ENCODE results near the gene LAYN.

LAYN gene

GRCh38 chr11:111540937-111541253, 375 bp downstream of the LAYN start:
- TF ChIP-seq POLR2A (IDR thresholded peaks at IDR 0.05; ENCODE audit: low read depth, low read length), result no peak
- no peak for FAIRE-seq
- DNase-seq (ENCODE audit: insufficient read length, low spot score), result no peak

GRCh38 chr11:111541254-111542061, 938 bp downstream of the LAYN start:
- FAIRE-seq (no peak), DNase-seq (ENCODE audit: insufficient read length, low spot score) (peak; percentile 21)
- no peak for TF ChIP-seq POLR2A (IDR thresholded peaks at IDR 0.05; ENCODE audit: low read depth, low read length)

GRCh38 chr11:111542606-111543275, 2.2 kb downstream of the LAYN start:
- no peak for DNase-seq (ENCODE audit: insufficient read length, low spot score)
- TF ChIP-seq POLR2A (IDR thresholded peaks at IDR 0.05; ENCODE audit: low read depth, low read length), result no peak
- FAIRE-seq, result no peak

GRCh38 chr11:111548525-111548924, 8.0 kb downstream of the LAYN start:
- DNase-seq (ENCODE audit: insufficient read length, low spot score) (no peak), FAIRE-seq (no peak)
- TF ChIP-seq POLR2A (IDR thresholded peaks at IDR 0.05; ENCODE audit: low read depth, low read length), result no peak

- FAIRE-seq (no peak), DNase-seq (ENCODE audit: insufficient read length, low spot score) (no peak)
- TF ChIP-seq POLR2A (IDR thresholded peaks at IDR 0.05; ENCODE audit: low read depth, low read length), result no peak
Observed at GRCh38 chr11:111549196-111549868, 8.8 kb downstream of the LAYN start.

GRCh38 chr11:111549869-111550203, 9.3 kb downstream of the LAYN start:
- no peak for TF ChIP-seq POLR2A (IDR thresholded peaks at IDR 0.05; ENCODE audit: low read depth, low read length)
- FAIRE-seq, result no peak
- DNase-seq (ENCODE audit: insufficient read length, low spot score), result no peak

GRCh38 chr11:111550258-111550657, 9.7 kb downstream of the LAYN start:
- FAIRE-seq (no peak), DNase-seq (ENCODE audit: insufficient read length, low spot score) (no peak)
- no peak for TF ChIP-seq POLR2A (IDR thresholded peaks at IDR 0.05; ENCODE audit: low read depth, low read length)

- no peak for TF ChIP-seq POLR2A (IDR thresholded peaks at IDR 0.05; ENCODE audit: low read depth, low read length)
- FAIRE-seq (peak; percentile 41), DNase-seq (ENCODE audit: insufficient read length, low spot score) (no peak)
Observed at GRCh38 chr11:111554532-111554931, 14.0 kb downstream of the LAYN start.

GRCh38 chr11:111555255-111555654, 14.7 kb downstream of the LAYN start:
- no peak for TF ChIP-seq POLR2A (IDR thresholded peaks at IDR 0.05; ENCODE audit: low read depth, low read length)
- no peak for DNase-seq (ENCODE audit: insufficient read length, low spot score)
- FAIRE-seq, result no peak

GRCh38 chr11:111557425-111558111, 17.0 kb downstream of the LAYN start:
- TF ChIP-seq POLR2A (IDR thresholded peaks at IDR 0.05; ENCODE audit: low read depth, low read length), result no peak
- FAIRE-seq, result peak; percentile 89
- peak; percentile 23 for DNase-seq (ENCODE audit: insufficient read length, low spot score)

GRCh38 chr11:111559800-111560464, 19.4 kb downstream of the LAYN start:
- FAIRE-seq (no peak), DNase-seq (ENCODE audit: insufficient read length, low spot score) (no peak)
- TF ChIP-seq POLR2A (IDR thresholded peaks at IDR 0.05; ENCODE audit: low read depth, low read length), result no peak

- FAIRE-seq (no peak), DNase-seq (ENCODE audit: insufficient read length, low spot score) (no peak)
- TF ChIP-seq POLR2A (IDR thresholded peaks at IDR 0.05; ENCODE audit: low read depth, low read length), result no peak
Observed at GRCh38 chr11:111560800-111561199, 20.3 kb downstream of the LAYN start.

GRCh38 chr11:111561306-111561705, 20.8 kb downstream of the LAYN start:
- FAIRE-seq (no peak), DNase-seq (ENCODE audit: insufficient read length, low spot score) (no peak)
- TF ChIP-seq POLR2A (IDR thresholded peaks at IDR 0.05; ENCODE audit: low read depth, low read length), result no peak
